ENCODE results near the gene EGFL6.
A peak's percentile ranks its signal among the peaks of the same experiment; 100 is the strongest.
"Not testable (repeated sequence)": the region's sequence is repeated elsewhere in the genome, so short reads cannot be mapped to it uniquely, and the experiment has no call there.

EGFL6 gene

DNA sequence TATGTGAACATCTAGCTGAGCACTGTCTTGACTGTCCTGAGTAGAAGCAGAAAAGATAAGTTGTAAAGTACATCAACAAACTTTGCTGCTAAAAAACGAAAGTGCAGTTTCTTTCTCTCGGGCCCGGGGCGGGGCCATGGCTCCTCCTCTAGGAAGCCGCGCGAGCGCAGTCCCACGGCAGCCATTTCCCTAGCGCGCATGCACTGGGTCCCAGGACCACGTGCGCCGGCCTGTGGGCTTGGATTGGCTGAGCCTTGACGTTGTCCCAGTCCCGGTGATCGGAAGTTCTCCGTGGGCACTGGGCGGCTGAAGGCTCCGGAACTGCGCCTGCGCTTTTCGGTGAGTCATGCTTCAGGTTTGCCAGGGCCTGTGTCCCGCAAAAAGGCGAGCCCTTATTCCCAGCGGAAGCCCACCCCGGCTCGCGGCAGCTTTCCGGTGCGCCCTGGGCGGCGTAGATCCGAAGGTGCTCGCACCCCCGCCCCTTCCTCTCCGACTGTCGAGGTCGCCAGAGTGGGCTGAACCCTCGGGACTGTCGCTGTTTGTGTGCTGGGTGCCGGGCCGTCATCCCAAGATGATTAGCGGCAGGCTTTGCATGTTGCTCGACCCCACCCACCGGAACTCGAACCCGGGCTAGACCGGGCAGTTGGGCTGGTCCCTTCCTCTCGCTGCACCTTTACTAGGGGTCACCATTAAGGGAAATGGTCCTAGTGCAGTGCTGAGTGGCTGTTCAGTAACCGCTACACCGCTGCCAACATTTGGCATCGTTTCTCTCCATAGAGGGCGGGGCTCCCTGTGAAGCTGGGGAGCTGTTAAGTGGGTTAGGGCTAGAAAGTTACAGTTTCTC lies 83.7 kb downstream of the EGFL6 start, which contains the start of gene TCEANC:
Gene TCEANC, plus strand, starts transcription at position 292 of the 844 bp plus-strand sequence. CDS start 9,368 bp downstream, outside the sequence.
- peak; percentile 75 for DNase-seq (ENCODE audit: low spot score)

GRCh38 chrX:13654116-13654515 lies 84.7 kb downstream of the EGFL6 start:
- no peak for DNase-seq (ENCODE audit: low spot score)

DNA sequence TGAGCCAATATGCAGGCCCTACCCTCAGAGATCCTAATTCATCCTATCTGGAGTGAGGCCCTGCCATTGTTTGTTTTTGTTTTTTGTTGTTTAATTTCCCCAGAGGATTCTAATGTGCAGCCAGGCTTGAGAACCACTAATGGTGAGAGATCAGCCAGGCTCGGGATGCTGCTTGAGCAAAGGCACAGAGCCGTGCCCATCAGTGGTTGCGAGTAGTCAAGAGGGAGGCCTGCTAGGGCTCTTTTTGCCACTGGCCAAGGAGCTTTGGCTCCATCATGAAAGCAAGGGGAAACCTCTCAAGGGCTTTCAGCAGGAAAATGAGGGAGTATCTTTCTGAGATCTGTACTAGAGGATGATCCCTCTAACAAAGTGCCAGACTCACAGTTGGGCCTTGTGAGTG lies 86.3 kb downstream of the EGFL6 start:
- DNase-seq (ENCODE audit: low spot score): no peak

DNA sequence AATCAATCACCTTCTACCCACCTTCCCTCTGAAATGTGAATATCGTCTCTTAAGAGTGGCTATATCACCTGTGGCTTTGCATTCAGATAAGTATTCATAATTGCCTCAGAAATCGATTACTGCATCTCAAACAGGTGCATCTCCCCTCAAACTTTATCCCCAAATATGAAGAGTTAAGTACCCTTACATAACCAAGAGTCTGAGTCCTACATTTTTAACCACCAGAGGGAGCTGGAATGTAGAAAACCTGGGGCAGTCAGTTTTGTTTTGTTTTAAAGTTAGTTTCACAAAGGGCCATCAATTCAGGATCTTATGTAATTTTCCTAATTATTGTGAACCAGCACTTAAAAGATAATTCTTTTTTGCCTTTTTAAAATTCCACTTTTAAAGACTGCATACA lies 89.2 kb downstream of the EGFL6 start:
- DNase-seq (ENCODE audit: low spot score): peak; percentile 12

GRCh38 chrX:13659063-13659462 lies 89.7 kb downstream of the EGFL6 start:
- DNase-seq (ENCODE audit: low spot score): no peak

DNA sequence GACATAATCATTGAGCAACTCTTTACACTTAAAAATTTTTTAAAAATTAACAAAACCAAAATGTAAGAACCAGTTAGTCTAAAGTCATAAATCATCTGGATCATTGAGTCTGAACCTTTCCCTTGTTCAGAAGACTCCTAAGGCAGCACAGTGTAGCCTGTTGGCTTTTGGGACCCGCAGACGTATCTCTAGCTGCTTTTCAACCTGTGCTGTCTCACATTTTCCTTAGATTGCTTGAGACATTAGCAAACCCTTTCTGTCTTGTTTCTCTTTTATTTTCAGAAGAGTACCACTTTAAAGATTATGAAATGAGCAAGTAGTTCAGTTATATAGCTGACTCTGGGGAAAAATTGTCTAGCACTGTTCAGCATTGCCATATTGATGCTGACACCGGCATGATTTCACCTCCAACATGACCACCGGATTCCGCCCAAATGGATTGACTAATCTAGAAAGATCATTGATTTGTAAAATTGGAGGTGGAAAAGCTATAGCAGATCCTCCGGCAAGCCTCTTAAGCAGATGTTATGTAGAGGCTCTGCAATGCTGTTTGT lies 92.4 kb downstream of the EGFL6 start:
- DNase-seq (ENCODE audit: low spot score): no peak

GRCh38 chrX:13662355-13662791 lies 93.0 kb downstream of the EGFL6 start:
- DNase-seq (ENCODE audit: low spot score): no peak

- no peak for DNase-seq (ENCODE audit: low spot score)
Observed at GRCh38 chrX:13664020-13664419, 94.6 kb downstream of the EGFL6 start.

DNA sequence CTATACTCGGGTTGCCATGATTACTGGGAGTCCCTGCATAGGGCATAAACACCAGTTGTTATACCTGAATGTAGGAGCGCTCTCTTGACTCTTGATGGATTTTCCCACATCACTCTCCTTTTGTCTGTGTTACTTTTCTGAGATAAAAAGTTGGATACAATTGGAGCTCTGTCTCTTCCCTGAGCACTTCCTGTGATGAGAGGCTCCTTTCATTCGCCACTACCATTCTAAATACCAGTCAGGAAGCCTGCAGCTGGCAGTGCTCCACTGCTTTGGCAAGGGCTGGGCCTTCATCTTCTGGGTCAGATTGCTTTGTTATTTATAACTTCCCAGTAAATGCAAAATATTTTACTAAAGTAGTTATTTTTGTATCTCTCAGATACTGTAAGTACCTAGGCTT lies 97.4 kb downstream of the EGFL6 start:
- DNase-seq (ENCODE audit: low spot score): no peak

- DNase-seq (ENCODE audit: low spot score): no peak
Observed at GRCh38 chrX:13667919-13668318, 98.5 kb downstream of the EGFL6 start.

GRCh38 chrX:13669246-13669737 lies 99.9 kb downstream of the EGFL6 start:
- no peak for DNase-seq (ENCODE audit: low spot score)

DNA sequence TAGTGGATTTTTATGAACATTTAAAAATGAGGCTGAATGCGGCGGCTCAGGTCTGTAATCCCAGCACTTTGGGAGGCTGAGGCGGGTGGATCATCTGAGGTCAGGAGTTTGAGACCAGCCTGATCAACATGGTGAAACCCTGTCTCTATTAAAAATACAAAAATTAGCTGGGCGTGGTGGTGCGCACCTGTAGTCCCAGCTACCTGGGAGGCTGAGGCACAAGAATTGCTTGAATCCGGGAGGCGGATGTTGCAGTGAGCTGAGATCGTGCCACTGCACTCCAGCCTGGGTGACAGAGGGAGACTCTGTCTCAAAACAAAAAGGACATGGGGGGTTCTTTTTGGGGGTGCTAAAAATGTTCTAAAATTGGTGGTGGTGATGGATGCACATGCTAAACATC lies 100.4 kb downstream of the EGFL6 start:
- not testable (repeated sequence) for DNase-seq (ENCODE audit: low spot score)

DNA sequence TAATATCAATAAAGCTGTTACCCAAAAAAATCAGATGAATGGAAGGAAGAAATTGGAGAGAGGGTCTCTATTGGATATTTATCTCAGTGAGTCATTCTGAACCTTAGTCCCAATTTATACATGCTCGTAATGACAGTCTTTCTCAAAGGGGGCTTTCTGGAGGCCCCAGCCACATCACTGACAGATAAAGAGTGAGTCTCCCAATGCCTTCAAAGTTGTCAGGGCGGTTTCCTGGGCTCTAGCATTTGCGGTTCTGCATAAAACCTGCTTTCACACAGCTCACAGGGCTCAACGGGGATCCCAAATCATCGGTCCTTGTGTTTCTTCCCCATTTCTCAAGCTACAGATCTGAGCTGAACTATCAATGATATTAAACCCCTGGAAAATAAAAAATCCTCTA lies 100.8 kb downstream of the EGFL6 start:
- no peak for DNase-seq (ENCODE audit: low spot score)

DNA sequence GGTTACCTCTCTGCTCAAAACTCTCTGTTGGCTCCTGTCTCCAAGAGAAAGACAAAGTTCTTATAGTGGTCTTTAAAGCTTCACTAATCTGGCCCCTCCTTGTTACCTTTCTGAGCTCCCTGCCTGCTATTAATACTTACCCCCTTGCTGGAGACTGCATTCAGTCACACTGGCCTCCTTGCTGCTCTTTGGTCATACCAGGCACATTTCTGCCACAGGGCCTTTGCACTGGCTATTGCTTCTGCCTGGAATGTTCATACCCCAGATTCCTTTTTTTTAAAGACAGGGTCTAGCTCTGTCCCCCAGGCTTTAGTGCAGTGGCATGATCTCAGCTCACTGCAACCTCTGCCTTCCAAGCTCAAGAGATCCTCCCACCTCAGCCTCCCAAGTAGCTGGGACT lies 103.6 kb downstream of the EGFL6 start:
- DNase-seq (ENCODE audit: low spot score): no peak

GRCh38 chrX:13676885-13677284 lies 107.5 kb downstream of the EGFL6 start:
- DNase-seq (ENCODE audit: low spot score): no peak

GRCh38 chrX:13679700-13680099 lies 110.3 kb downstream of the EGFL6 start:
- DNase-seq (ENCODE audit: low spot score): not testable (repeated sequence)

DNA sequence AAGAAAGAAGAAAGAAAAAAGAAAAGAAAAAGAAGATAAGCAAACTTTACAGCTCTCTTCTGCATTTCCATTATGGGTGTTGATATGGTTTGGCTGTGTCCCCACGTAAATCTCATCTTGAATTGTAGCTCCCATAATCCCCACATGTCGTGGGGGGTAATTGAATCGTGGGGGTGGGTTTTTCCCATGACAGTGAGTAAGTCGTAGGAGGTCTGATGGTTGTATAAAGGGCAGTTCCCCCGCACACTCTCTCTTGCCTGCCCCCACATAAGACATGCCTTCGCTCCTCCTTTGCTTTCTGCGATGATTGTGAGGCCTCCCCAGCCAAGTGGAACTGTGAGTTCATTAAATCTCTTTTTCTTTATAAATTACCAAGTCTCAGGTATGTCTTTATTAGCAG lies 112.2 kb downstream of the EGFL6 start:
- DNase-seq (ENCODE audit: low spot score): no peak
